IPS-15b (cell line): ENCODE data around the gene KHDRBS2.

Experiments
- H3K27me3 ChIP-seq: one replicate; pipeline ENCODE4 v1.6.1; 2013; ENCODE audit warnings: low read length; ENCODE audit not compliant: control insufficient read depth, insufficient read depth
- H3K36me3 ChIP-seq: one replicate; pipeline ENCODE4 v1.6.1; 2013; ENCODE audit warnings: low read length; ENCODE audit not compliant: control insufficient read depth, insufficient read depth
- H3K4me1 ChIP-seq: one replicate; pipeline ENCODE4 v1.6.1; 2013; ENCODE audit warnings: mild to moderate bottlenecking, low read length; ENCODE audit not compliant: control insufficient read depth, insufficient read depth
- H3K4me3 ChIP-seq: one replicate; pipeline ENCODE4 v1.5.1; 2013; ENCODE audit warnings: low read depth, low read length
- H3K9ac ChIP-seq: one replicate; pipeline ENCODE4 v1.6.1; 2013; ENCODE audit warnings: low read depth, mild to moderate bottlenecking, low read length
- H3K9me3 ChIP-seq: one replicate; pipeline ENCODE4 v1.6.1; 2013; ENCODE audit warnings: mild to moderate bottlenecking, low read length; ENCODE audit not compliant: control insufficient read depth, insufficient read depth

Gene KHDRBS2

DNA sequence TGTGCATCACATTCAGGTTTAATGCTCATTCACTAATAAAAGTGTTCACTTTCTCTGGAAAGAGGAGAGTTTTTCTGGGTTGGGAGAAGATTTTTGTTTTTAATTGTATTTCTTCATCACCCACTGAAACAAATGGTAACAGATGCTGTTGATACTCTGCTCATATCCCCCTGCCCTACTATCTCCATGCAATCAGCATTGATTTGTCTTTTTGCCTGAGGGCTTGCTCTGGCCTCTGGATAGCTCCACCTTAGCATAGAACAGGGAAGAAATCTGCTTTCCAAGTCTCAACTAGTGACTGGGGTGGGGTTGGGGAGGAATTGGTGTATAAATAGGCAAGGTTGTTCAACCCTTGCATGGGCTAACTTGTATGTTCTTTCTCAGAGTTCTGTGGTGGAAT lies 296.4 kb downstream of the KHDRBS2 start:
- H3K9me3 ChIP-seq = no peaks in the 10 kb centered on the region
- no peak overlapping the region for H3K4me3 ChIP-seq
- no peaks in the 10 kb centered on the region for H3K36me3 ChIP-seq
- no peaks in the 10 kb centered on the region for H3K27me3 ChIP-seq
- no peaks in the 10 kb centered on the region for H3K4me1 ChIP-seq
- no peak overlapping the region for H3K9ac ChIP-seq

DNA sequence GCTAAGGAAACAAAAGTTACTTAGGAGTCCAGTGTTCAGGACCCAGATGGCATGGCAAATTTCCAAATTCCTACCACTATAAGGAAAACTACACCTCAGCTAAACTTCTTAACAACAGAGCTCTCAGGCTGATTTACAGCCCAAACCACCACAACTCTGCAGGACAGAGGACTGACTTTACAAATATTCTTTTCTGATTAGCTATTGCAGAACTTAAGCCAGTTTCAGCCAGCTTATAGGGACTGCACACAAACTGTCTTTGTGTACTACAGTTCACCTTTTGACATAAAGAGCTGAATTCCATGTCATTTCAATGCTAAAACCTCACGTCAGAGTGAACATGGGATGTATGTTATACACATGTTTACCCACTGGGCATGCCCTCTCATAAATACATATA lies 305.4 kb downstream of the KHDRBS2 start:
- H3K9ac ChIP-seq = no peak overlapping the region
- H3K4me3 ChIP-seq = no peak overlapping the region
- peaks cover 10% of the 10 kb centered on the region for H3K4me1 ChIP-seq
- H3K27me3 ChIP-seq = no peaks in the 10 kb centered on the region
- no peaks in the 10 kb centered on the region for H3K36me3 ChIP-seq
- no peaks in the 10 kb centered on the region for H3K9me3 ChIP-seq

DNA sequence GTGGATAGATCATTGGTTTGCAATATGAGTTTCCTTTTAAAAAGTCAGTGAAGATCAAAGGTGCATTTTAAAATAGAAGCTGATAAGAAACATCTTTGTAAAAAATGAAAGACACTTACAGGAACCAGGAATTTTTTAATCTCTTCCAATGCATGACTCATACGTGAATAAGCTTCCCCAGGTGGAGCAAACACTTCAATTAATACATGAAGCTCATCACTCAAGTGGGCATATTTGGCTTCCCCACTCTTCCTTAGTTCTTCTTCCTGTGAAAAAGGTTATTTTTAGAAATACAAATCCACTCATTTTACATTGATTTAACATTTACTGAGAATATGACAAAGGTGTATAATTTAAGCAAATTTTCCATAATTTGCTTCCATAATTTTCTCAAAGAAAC lies 308.1 kb downstream of the KHDRBS2 start:
- H3K9ac ChIP-seq = no peak overlapping the region

DNA sequence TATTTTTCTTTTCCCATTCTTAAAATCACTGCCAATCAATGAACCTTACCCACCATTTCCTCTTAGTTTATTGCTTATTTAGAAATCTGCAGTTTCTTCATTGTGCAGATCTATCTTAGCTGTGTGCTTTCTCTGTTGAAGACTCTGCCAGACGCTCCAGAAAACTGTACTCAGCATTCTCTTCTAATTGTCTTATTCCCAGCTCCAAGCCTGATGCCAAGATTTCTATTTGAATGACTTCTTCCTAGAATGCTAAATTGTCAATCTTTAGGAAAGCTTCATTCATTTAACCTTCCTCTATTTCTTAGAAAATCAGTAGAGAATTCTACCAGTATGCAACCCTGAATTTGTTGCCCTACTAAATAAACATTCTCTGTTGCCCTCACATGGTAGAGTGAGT lies 308.9 kb downstream of the KHDRBS2 start:
- Histone ChIP-seq H3K36me3 (no peaks in the 10 kb centered on the region), H3K4me3 (no peak overlapping the region), H3K27me3 (no peaks in the 10 kb centered on the region), H3K4me1 (peaks cover 10% of the 10 kb centered on the region), H3K9ac (no peak overlapping the region), H3K9me3 (no peaks in the 10 kb centered on the region)

More for the DNA sequence above, 308.1 kb downstream of the KHDRBS2 start:
- peaks cover 10% of the 10 kb centered on the region for H3K4me1 ChIP-seq
- no peaks in the 10 kb centered on the region for H3K9me3 ChIP-seq
- no peaks in the 10 kb centered on the region for H3K36me3 ChIP-seq
- no peaks in the 10 kb centered on the region for H3K27me3 ChIP-seq
- H3K4me3 ChIP-seq = no peak overlapping the region

DNA sequence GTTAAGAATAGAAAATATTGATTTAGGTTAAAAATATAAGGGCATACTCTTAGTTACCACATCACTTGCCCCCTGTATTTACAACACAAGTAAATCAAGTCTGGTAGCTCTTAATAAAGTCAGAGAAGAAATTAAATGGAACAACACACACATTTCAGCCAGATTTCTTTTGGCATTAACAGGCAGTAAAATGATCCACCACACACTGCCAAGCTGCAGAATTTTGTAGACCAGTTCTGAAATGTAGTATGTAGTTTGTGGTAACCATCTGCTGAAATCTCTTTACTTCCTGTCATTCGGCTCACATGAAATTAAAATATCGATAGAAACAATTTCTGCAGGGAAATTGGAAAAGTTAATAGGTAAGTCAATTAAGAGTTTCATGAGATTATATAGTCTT lies 326.8 kb downstream of the KHDRBS2 start:
- Histone ChIP-seq H3K9ac (no peak overlapping the region), H3K9me3 (peaks cover 3% of the 10 kb centered on the region), H3K36me3 (no peaks in the 10 kb centered on the region), H3K4me3 (no peak overlapping the region), H3K27me3 (no peaks in the 10 kb centered on the region), H3K4me1 (no peaks in the 10 kb centered on the region)

DNA sequence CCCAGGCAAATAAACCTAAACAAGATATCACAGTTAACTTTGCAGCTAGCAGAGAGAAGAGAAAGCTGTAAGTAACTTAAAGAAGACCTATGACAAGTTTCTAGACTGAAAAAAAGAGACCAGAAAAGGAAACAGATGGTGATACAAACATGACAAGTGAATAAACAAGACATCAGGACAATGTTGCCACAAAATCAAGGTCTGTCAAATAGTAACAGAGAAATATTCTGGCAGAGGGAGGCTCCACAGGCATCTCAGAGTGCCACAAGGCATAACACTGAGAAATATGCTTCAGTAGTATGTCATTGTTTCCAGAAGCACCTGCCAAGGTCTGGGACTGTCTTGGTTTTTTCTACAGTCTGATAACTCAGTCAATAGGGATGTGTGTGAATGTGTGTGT lies 332.2 kb downstream of the KHDRBS2 start:
- H3K27me3 ChIP-seq = no peaks in the 10 kb centered on the region
- peaks cover 3% of the 10 kb centered on the region for H3K9me3 ChIP-seq
- no peaks in the 10 kb centered on the region for H3K4me1 ChIP-seq
- no peak overlapping the region for H3K9ac ChIP-seq
- no peaks in the 10 kb centered on the region for H3K36me3 ChIP-seq
- no peak overlapping the region for H3K4me3 ChIP-seq

DNA sequence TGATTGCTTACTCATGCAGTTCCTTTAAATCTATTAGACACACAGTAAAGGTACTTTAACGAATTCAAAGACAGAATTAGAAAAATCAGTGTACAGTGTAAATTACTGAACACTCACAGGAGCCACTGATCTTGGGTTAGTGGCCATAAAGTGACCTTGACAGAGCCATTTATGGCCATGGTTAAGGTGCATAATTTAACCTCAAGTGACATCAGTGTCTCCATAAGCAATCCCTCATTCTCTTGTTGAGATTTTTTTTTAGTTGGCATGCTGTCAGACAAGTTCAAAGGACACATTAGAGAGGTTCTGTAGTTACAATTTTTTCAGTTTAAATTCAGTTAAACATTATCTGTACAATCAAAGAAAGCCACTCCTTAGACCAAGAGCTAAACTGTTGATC lies 334.4 kb downstream of the KHDRBS2 start:
- Histone ChIP-seq H3K9me3 (peaks cover 2% of the 10 kb centered on the region), H3K4me3 (no peak overlapping the region)

DNA sequence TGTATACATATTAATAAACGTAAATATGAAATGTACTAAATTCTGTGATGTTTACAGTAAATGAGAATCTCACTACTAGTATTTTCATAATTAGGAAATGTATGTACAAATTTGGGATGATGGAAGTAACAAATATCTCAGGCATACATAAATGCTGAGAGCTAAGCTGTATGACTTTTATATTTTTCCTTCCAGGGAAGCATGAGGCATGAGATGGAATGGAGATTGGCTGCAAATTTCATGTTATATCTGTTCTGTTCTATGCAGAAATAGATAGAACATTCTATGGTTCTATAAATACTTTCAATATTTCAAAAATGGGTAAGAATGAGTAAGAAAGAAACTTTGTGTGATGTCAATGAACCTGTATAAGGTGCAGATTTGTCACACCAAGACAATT lies 335.2 kb downstream of the KHDRBS2 start:
- H3K4me3 ChIP-seq = no peak overlapping the region
- H3K36me3 ChIP-seq = no peaks in the 10 kb centered on the region

More for the DNA sequence above, 334.4 kb downstream of the KHDRBS2 start:
- no peaks in the 10 kb centered on the region for H3K4me1 ChIP-seq
- H3K36me3 ChIP-seq = no peaks in the 10 kb centered on the region
- no peaks in the 10 kb centered on the region for H3K27me3 ChIP-seq
- H3K9ac ChIP-seq = no peak overlapping the region

DNA sequence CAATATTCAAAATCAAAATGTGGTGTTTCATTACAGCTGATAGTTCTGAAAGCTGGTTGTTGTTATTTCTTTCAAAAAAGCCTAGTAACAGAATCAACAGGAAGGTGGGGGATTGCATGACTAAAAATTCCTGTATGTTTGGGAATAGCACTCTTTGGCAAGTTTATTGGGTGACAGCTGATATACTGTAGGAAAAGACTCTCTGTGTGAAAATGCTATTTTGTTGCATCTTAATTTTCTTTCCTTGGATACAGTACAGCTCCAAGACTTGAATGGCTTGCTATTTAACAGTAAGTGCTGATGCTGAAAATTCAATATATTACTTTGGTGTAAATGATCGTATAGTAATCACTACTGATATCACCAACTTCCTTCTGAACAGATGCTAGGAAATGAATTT lies 336.1 kb downstream of the KHDRBS2 start:
- Histone ChIP-seq H3K9ac (no peak overlapping the region), H3K4me1 (no peaks in the 10 kb centered on the region), H3K36me3 (no peaks in the 10 kb centered on the region), H3K9me3 (no peaks in the 10 kb centered on the region), H3K4me3 (no peak overlapping the region), H3K27me3 (no peaks in the 10 kb centered on the region)

More for the DNA sequence above, 335.2 kb downstream of the KHDRBS2 start:
- no peaks in the 10 kb centered on the region for H3K27me3 ChIP-seq
- no peaks in the 10 kb centered on the region for H3K9me3 ChIP-seq
- H3K4me1 ChIP-seq = no peaks in the 10 kb centered on the region
- H3K9ac ChIP-seq = no peak overlapping the region

DNA sequence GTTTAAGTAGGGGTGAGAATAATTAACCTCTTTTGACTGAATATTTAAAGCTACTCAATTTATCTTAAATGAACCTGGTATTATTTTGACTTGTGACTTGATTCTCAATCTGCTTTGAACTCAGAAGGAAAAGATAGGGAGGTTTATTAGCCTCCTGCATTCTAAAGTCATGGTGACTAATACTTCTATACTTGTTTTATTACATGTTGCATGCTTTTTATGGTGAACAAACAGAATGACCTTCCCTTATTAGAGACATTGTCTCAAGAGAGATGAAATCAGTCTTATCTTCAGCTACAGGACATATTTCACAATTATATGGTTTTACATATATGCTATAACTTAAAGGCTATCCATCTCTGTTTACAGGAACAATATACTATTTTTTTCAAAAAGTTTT lies 336.9 kb downstream of the KHDRBS2 start:
- Histone ChIP-seq H3K9me3 (no peaks in the 10 kb centered on the region), H3K36me3 (no peaks in the 10 kb centered on the region), H3K4me1 (no peaks in the 10 kb centered on the region), H3K4me3 (no peak overlapping the region), H3K9ac (no peak overlapping the region), H3K27me3 (no peaks in the 10 kb centered on the region)

DNA sequence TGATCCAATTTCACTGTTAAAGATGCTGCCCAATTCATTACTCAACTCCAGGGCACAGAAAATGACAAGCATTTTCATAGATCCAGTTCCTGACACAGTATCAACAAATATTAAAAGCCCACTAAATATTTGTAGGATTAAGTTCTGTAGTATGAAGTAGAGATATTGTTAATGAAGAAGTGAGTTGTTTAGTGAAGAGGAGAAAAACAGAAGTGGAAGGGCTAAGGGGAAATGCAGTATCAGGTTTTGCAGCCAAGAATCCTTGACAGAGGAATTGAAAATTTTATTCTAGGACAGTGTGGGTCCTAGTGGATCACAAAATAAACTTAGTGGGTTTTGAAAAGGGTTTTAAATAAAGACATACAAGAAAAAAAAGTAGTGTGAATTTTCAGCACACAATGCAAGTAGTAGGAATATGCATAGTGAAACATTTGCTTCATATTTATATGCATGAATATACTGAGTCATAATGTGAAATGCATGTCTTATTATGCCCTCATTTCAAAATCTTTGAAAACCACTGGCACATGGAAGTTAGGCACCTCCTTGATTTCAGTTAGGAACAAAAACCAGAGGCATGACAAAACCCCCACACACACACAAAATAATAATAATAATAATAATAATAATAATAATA lies 338.6 kb downstream of the KHDRBS2 start:
- Histone ChIP-seq H3K27me3 (no peaks in the 10 kb centered on the region), H3K9me3 (no peaks in the 10 kb centered on the region), H3K9ac (no peak overlapping the region), H3K36me3 (no peaks in the 10 kb centered on the region), H3K4me3 (no peak overlapping the region), H3K4me1 (no peaks in the 10 kb centered on the region)

DNA sequence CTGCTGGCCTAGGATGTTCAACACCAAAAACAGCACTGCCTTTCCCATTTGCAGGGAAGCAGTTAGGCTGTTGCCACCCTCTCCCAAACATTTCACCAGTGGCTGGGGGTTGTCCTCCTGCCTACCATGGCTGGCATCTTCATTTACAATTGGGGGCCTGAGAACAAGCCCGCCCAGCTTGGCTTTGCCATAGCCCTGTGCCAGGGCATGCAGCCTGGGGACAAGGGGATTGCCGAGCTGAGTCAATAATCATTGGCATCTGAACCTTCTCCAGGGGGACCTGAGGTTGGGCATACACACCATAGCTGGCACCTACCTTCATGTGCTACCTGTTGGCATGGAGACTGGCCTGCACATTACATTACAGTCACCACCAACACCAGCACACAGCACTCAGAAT lies 345.1 kb downstream of the KHDRBS2 start:
- H3K27me3 ChIP-seq = no peaks in the 10 kb centered on the region
- H3K9me3 ChIP-seq = no peaks in the 10 kb centered on the region
- H3K4me1 ChIP-seq = no peaks in the 10 kb centered on the region
- no peak overlapping the region for H3K4me3 ChIP-seq
- H3K9ac ChIP-seq = no peak overlapping the region
- H3K36me3 ChIP-seq = no peaks in the 10 kb centered on the region
